Endothelial cell of umbilical vein (primary cell): ENCODE results near the gene GRIK3. TPM values are rescaled to one million over a fixed set of nuclear protein-coding genes. Genes with fewer than 3 reads are reported as not detected.

Experiments used
- BruUV-seq: library from RNA; stranded (reverse); fragments of 400-500 nt; replicated peaks from 2 replicates; lab custom pipeline; 2021; lab: Mats Ljungman, UMichigan
- CTCF ChIA-PET: fragments of 300-600, 350-600 bp; sonication (Branson Sonifier 250); formaldehyde crosslinking; loops from one replicate; lab custom pipeline; 2021; ENCODE audit warnings: antibody characterized with exemption, inconsistent platforms; lab: Charles Lee
- POLR2A ChIA-PET: fragments of 300-600, 350-600 bp; sonication (Branson Sonifier 250); formaldehyde crosslinking; loops from one replicate; lab custom pipeline; 2021; ENCODE audit warnings: antibody characterized with exemption, inconsistent platforms; lab: Charles Lee
- DNase-seq: peaks from one replicate; pipeline ENCODE4 v3.0.0-alpha.2; 2011; ENCODE audit warnings: low read depth, low spot score
- FAIRE-seq: peaks from 2 replicates; lab custom pipeline; 2011; peaks lifted over from hg19 to GRCh38; lab: Jason Lieb, UNC
- H2AFZ ChIP-seq: 2 replicates; pipeline ENCODE4 v1.6.0; 2012; ENCODE audit warnings: low read depth, low read length, control low read depth, inconsistent platforms
- H3K27ac ChIP-seq: 2 replicates; pipeline ENCODE4 v1.5.1; 2011; ENCODE audit warnings: low read depth, mild to moderate bottlenecking, control low read depth, low read length, moderate library complexity; ENCODE audit not compliant: insufficient read depth
- H3K27me3 ChIP-seq, 2 experiments: 2 replicates each; pipeline versions ENCODE4 v1.6.0 to v1.6.1; 2011; ENCODE audit warnings: low read length in 2 of 2, mixed read lengths in 1 of 2; ENCODE audit not compliant: control insufficient read depth in 2 of 2, insufficient read depth in 2 of 2
- H3K36me3 ChIP-seq, 2 experiments: 2 replicates in 1 of 2; 3 replicates in 1 of 2; pipeline ENCODE4 v1.5.1; 2011; ENCODE audit warnings: low read length in 2 of 2, mild to moderate bottlenecking in 1 of 2, moderate library complexity in 1 of 2; ENCODE audit not compliant: control insufficient read depth in 2 of 2, insufficient read depth in 2 of 2; ENCODE audit errors: extremely low read depth in 1 of 2
- H3K4me1 ChIP-seq: 3 replicates; pipeline ENCODE4 v1.5.1; 2011; ENCODE audit warnings: mild to moderate bottlenecking, low read length; ENCODE audit not compliant: control insufficient read depth, insufficient read depth; ENCODE audit errors: extremely low read depth
- H3K4me2 ChIP-seq: 2 replicates; pipeline ENCODE4 v1.6.1; 2011; ENCODE audit warnings: low read length, control low read depth, mixed read lengths; ENCODE audit not compliant: insufficient read depth
- H3K4me3 ChIP-seq, 3 experiments: fragments of 200-600 bp in 1 of 3; sonication (generic), shearing (Covaris generic) in 1 of 3; replicated peaks in 1 of 3; 2 replicates each; pipeline ENCODE4 v1.5.1; 2011 to 2016; ENCODE audit warnings: control low read depth in 3 of 3, low read length in 3 of 3, mild to moderate bottlenecking in 2 of 3, inconsistent platforms in 1 of 3, low read depth in 1 of 3, moderate library complexity in 1 of 3; ENCODE audit not compliant: insufficient read depth in 1 of 3
- H3K79me2 ChIP-seq: 2 replicates; pipeline ENCODE4 v1.6.0; 2012; ENCODE audit warnings: low read length, inconsistent platforms; ENCODE audit not compliant: control insufficient read depth, insufficient read depth
- H3K9ac ChIP-seq: replicated peaks from 2 replicates; pipeline ENCODE3; 2011; ENCODE audit warnings: low read length, control low read depth; ENCODE audit not compliant: insufficient read depth; ENCODE audit errors: extremely low read depth
- H3K9me1 ChIP-seq: replicated peaks from 3 replicates; pipeline ENCODE4 v1.6.0; 2011; ENCODE audit warnings: mild to moderate bottlenecking, low read length; ENCODE audit not compliant: control insufficient read depth, insufficient read depth; ENCODE audit errors: extremely low read depth
- H3K9me3 ChIP-seq: replicated peaks from 2 replicates; pipeline ENCODE4 v1.5.1; 2012; ENCODE audit warnings: low read length, inconsistent platforms; ENCODE audit not compliant: control insufficient read depth, insufficient read depth
- H4K20me1 ChIP-seq: replicated peaks from 2 replicates; pipeline ENCODE3; 2011; ENCODE audit warnings: mild to moderate bottlenecking, low read length; ENCODE audit not compliant: control insufficient read depth, insufficient read depth; ENCODE audit errors: extremely low read depth
- EZH2 ChIP-seq: IDR thresholded peaks from 2 replicates; pipeline ENCODE4 v1.6.1; 2012; ENCODE audit warnings: borderline replicate concordance, low read depth, mild to moderate bottlenecking, moderate library complexity, low read length, inconsistent platforms; ENCODE audit not compliant: severe bottlenecking
- FOS ChIP-seq: IDR thresholded peaks from 2 replicates; pipeline ENCODE4 v1.6.1; 2011; ENCODE audit warnings: mild to moderate bottlenecking, low read length, moderate library complexity, borderline replicate concordance; ENCODE audit not compliant: insufficient read depth
- GATA2 ChIP-seq: IDR thresholded peaks from 2 replicates; pipeline ENCODE4 v1.7.0; 2011; ENCODE audit warnings: low read depth, mild to moderate bottlenecking, moderate library complexity, mixed read lengths, low read length; ENCODE audit not compliant: insufficient read length, insufficient read depth
- JUN ChIP-seq: IDR thresholded peaks from 2 replicates; pipeline ENCODE4 v1.6.1; 2011; ENCODE audit warnings: borderline replicate concordance, low read depth; ENCODE audit not compliant: insufficient read length, insufficient read depth
- MYC ChIP-seq: IDR thresholded peaks from one replicate; pipeline ENCODE4 v1.6.1; 2011; ENCODE audit warnings: mild to moderate bottlenecking, low read depth, low read length
- POLR2A ChIP-seq: IDR thresholded peaks from 2 replicates; pipeline ENCODE4 v1.6.1; 2012; ENCODE audit warnings: low read depth, mild to moderate bottlenecking, control low read depth, low read length
- POLR2AphosphoS5 ChIP-seq: IDR thresholded peaks from 2 replicates; pipeline ENCODE4 v1.6.1; 2012; ENCODE audit warnings: low read depth, mild to moderate bottlenecking, control low read depth, low read length, moderate library complexity; ENCODE audit not compliant: insufficient read depth
- dilution Hi-C: fragments of 300-500 bp; cut with MboI; formaldehyde crosslinking; loops from one replicate; pipeline ENCODE4 v1.15.0; 2019; ENCODE audit warnings: low sequenced_read_pairs; ENCODE audit not compliant: extremely low pct_ligation_motif_present
- intact Hi-C: fragments of 100-400 bp; cut with micrococcal nuclease; formaldehyde crosslinking; loops from one replicate; pipeline ENCODE4 v1.10.0; 2022
- polyA plus RNA-seq, 4 experiments: library from polyadenylated mRNA; depleted of rRNA in 3 of 4; stranded (reverse) in 3 of 4; unstranded in 1 of 4; fragments of >200 nt; gene quantifications; 2 replicates each; pipeline versions ENCODE4 v1.2.1 to v1.2.3, GENCODE V29; 2011 to 2012; ENCODE audit warnings: missing spikeins in 1 of 4
- total RNA-seq: library from RNA; stranded (reverse); gene quantifications from 2 replicates; pipeline ENCODE4 v1.2.3, GENCODE V29; 2021
- TF ChIP-seq, protein P1 (sequence below), 2 donors: IDR thresholded peaks; 1 replicate in 1 of 2; 2 replicates in 1 of 2; pipeline ENCODE4 v1.5.1; 2011; ENCODE audit warnings: low read length in 2 of 2, mild to moderate bottlenecking in 2 of 2, moderate library complexity in 2 of 2, control low read depth in 1 of 2, inconsistent platforms in 1 of 2, low read depth in 1 of 2; ENCODE audit not compliant: insufficient read depth in 1 of 2; ENCODE audit errors: extremely low read depth in 1 of 2
- TF ChIP-seq, protein P2 (sequence below): IDR thresholded peaks from 2 replicates; pipeline ENCODE4 v1.6.1; 2011; ENCODE audit not compliant: insufficient read depth, insufficient read length

GRIK3 gene
- total and polyA plus RNA-seq, 2 donors (not counting 3 experiments of a cell fraction or from before 2014, with no cell fraction given): not detected

DNA sequence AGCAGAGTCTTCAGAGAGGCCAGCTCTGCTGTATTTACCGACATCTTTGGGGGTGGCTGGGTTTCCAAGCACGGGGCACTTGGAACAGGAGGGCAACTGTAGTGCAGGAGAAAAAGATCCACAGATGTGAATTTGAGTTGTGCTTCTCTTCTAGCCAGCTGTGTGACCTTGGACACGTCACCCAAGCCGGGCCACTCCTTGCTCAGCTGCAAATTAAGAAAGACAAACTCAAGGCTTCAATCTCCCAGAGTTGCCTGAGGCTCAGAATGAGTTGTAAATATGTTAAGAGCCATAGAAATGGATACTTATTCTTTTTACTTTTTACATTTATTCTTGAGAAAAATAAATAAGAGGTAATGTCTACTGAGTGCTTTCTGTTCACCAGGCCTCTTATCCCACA lies 24.3 kb downstream of the GRIK3 start:
- no peaks in the 10 kb centered on the region for H3K27me3 ChIP-seq
- no peak overlapping the region for H3K4me3 ChIP-seq
- H2AFZ ChIP-seq: no peak overlapping the region
- H3K9me1 ChIP-seq: no peaks in the 10 kb centered on the region
- ChIA-PET CTCF (no interaction called here), POLR2A (no interaction called here)
- no peak for FAIRE-seq
- BruUV-seq: no TSS peak
- H3K4me1 ChIP-seq: no peaks in the 10 kb centered on the region
- intact Hi-C loops: no loop called here
- no peak overlapping the region for H3K9ac ChIP-seq
- H3K4me2 ChIP-seq: no peak overlapping the region
- no peak for DNase-seq
- no peaks in the 10 kb centered on the region for H3K79me2 ChIP-seq
- no peaks in the 10 kb centered on the region for H3K9me3 ChIP-seq
- no peaks in the 10 kb centered on the region for H4K20me1 ChIP-seq
- no peaks in the 10 kb centered on the region for H3K36me3 ChIP-seq
- no peak overlapping the region for H3K27ac ChIP-seq
- TF ChIP-seq, protein P1, sequence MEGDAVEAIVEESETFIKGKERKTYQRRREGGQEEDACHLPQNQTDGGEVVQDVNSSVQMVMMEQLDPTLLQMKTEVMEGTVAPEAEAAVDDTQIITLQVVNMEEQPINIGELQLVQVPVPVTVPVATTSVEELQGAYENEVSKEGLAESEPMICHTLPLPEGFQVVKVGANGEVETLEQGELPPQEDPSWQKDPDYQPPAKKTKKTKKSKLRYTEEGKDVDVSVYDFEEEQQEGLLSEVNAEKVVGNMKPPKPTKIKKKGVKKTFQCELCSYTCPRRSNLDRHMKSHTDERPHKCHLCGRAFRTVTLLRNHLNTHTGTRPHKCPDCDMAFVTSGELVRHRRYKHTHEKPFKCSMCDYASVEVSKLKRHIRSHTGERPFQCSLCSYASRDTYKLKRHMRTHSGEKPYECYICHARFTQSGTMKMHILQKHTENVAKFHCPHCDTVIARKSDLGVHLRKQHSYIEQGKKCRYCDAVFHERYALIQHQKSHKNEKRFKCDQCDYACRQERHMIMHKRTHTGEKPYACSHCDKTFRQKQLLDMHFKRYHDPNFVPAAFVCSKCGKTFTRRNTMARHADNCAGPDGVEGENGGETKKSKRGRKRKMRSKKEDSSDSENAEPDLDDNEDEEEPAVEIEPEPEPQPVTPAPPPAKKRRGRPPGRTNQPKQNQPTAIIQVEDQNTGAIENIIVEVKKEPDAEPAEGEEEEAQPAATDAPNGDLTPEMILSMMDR (IDR thresholded peaks at IDR 0.05; ENCODE audit: extremely low read depth in 1 of 2, insufficient read depth in 1 of 2, low read depth in 1 of 2, low read length in 2 of 2): no peak
- TF ChIP-seq EZH2 (no peak), FOS (no peak), MYC (no peak), GATA2 (no peak), POLR2A (no peak), POLR2AphosphoS5 (no peak), JUN (no peak)
- TF ChIP-seq, protein P2, sequence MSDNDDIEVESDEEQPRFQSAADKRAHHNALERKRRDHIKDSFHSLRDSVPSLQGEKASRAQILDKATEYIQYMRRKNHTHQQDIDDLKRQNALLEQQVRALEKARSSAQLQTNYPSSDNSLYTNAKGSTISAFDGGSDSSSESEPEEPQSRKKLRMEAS: no peak
- dilution Hi-C loops: no loop called here
